GM19324 (cell line): ENCODE results near the gene DUSP22.
A peak's percentile ranks its signal among the peaks of the same experiment; 100 is the strongest.

Experiments used
- ATAC-seq: cut with Tn5 transposase; IDR thresholded peaks from one replicate; pipeline ENCODE4 v1.9.1; 2021; ENCODE audit warnings: mild to moderate bottlenecking, moderate library complexity; ENCODE audit not compliant: unreplicated experiment, low FRiP score

Gene DUSP22

DNA sequence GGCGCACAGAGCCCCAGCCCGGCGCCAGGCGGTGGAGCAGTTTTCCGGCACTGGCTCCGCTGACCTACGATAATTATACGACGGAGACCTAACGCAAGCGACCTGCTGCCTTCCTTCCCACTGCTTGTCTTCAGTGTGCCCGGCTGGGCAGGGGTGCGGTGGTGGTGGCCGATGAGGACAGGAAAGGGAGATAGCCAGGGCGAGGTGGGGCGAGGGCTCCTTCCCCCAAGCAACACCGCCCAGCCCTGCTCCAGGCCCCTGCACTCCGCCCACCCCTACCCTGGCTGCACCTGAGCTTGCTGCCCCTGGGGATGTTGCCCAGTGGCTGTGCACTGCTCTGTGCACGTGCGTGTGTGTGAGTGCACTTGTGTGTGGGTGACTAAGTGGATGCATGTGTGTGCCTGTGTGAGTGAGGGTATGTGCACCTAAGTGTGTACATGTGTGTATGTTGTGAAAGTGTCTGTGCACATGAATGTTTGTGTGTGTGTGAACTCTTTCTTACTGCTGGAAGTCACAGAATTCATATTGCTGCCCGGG lies 56.6 kb downstream of the DUSP22 start:
- no peak for ATAC-seq

DNA sequence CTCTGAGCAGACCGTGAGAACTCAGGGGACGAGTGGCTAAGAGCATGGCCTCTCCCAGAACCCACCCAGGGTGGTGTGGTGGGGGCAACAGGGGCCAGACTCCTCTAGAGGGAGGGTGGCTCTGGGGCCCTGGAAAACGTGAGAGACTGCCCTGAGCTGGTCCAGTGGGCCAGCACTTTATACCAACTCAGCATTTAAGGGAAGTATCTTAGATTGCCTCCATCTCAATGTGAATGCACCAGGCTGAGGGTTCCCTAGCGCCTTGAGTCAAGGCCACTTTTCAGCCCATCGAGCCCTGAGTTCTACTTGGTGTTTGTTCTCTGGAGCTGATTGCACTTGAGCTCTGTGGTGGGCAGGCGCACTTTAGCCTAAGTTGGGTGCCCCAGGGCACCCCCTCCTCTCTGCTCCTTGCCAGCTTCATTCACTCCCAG lies 57.2 kb downstream of the DUSP22 start:
- no peak for ATAC-seq

DNA sequence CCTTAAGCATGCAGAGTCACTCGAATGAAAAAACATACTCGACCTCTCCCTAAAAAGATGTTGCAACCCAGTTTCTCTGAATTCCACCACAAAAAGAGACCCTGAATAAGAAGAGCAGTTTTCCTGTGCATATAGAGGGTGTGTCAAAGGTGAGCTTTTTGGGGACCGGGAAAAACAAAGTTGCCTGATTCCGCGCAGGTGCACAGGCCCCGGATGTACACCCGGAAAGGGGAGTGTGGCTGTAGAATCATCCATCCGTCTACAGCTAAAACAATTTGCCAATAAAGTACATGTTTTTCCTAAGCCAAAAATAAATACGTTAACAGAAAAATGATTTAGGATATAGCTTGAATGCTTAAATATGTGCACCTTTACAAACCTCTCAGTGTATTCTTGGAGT lies 58.1 kb downstream of the DUSP22 start:
- ATAC-seq = no peak

DNA sequence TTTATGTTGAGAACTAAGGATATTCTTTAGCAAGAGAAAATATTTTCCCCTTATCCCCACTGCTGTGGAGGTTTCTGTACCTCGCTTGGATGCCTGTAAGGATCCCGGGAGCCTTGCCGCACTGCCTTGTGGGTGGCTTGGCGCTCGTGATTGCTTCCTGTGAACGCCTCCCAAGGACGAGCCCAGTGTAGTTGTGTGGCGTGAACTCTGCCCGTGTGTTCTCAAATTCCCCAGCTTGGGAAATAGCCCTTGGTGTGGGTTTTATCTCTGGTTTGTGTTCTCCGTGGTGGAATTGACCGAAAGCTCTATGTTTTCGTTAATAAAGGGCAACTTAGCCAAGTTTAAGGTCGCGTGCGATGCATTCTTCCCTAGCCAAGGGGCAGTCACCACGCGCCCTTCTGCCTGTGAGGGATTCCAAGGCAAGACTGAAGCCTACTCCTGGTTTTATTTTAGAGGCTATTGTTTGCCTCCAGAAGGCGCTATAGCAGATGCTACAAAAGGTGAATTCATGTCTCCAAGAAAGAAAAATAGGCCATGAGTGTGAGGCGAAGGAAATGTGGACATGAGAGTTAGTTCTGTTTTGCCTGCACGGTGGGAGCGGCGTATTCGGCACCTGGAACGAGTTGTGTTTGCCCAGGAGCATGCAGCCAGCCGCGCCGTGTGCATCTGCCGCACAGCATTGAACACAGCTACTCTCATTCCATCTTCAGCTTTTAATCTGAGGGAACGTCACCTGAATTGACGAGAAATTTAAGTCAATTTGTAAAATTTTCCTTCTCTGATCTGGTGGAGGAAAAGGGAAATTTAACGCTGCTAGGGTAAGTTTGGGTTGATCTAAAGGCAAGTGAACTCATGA lies 59.0 kb downstream of the DUSP22 start:
- ATAC-seq = no peak

DNA sequence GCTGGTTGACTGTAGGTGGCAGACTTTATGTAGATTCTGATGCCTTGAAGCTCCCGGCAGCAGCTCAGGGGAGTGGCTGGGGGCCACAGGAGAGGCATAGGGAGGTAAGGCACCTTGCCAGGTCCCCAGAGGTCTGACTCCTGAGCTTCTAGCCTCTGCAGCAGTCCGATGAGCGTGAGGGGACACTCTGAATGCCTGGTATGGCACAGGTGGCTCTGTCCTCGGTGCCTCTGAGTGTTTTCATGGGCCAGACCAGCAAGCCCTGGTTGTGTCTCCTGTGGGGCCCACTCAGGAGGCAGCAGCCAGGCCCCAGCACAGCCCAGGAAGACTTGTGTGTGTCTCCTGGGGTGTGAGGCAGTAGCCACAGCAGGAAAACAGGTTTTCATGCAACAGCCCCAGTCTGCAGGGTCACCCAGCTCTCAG lies 59.6 kb downstream of the DUSP22 start:
- ATAC-seq = no peak

DNA sequence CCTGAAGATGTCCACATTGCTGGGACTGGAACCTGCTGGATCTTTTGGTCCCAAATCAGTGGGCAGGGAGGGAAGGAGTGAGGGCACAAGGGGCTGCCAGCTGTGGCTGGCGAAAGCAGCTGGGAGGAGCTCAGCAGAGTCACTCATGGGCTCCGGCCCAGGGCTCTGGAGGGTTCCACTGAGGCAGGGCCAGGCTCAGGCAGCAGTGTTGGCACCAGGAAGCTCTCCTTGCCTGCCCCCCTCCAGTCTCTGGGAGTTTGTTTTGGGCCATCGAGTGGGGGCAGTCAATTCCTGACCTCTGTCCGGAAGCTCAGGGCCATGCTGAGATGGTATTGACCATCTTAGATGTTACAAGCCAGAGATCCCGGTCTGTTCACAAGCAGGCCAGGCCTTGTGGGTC lies 60.2 kb downstream of the DUSP22 start:
- no peak for ATAC-seq

DNA sequence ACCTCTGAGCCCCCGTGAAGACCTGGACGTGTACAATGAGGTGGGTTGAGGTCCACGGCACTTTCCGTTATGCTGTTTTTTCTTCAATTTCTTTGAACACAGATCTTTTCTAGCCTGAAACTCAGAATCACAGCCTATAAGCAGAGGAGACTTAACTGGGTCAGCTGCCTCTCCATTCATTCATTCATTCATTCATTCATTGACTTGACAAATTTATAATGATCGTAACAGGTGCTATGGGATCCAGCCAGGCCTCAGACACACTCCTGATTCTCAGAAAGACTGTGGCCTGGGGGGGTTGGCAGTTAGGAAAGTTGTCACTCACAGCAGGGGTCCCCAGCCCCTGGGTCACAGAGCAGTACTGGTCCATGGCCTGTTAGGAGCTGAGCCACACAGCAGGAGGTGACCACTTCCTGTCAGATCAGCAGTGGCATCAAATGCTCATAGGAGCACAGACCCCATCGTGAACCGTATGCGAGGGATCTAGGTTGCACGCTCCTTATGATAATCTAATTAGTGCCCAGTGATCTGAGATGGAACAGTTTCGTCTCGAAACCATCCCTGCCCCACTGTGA lies 60.7 kb downstream of the DUSP22 start:
- ATAC-seq = no peak

DNA sequence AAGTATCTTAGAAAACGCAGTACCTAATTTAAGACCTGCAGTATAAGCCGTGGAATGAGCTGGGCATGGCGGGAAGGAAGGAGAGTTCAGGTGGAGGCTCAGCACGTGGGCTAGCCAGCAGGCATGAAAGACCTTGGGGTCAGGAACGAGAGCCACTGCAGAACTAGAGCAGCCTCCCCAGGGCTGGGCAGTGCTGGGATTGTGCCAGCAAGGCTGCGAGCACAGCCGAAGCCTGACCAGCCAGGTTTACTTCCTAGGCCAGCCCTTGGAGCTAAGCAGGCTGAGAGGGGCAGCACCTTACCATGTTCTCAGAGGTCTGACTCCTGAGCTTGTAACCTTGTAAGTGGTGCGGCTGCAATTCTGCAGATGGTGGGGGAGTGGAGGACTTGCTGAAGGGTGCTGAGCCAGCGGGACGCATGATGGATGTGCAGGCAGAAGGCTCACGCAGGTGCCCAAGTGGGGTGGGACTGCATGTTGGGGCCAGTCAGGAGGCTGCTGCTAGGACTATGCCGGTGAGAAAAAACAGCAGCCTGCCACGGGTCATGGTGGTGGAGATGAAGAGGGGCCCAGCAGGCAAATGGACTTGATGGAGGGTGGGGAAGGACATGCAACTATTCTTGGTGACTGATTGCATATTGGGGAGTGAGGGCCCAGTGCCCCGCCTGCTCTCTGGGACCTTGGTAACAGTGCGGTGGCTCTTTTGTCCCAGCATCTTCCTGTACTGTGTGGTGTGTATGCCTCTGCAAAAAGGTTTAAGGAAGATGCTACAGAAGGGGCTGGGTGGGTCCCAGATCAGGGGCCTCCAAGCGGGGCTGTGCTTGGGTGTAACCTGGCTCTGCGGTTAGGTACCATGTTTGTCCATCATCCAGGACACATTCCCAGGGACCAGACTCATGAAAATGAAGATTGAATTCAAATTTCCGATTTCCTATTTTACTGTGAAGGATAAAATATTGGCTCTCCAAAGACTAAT lies 61.6 kb downstream of the DUSP22 start:
- ATAC-seq = no peak

DNA sequence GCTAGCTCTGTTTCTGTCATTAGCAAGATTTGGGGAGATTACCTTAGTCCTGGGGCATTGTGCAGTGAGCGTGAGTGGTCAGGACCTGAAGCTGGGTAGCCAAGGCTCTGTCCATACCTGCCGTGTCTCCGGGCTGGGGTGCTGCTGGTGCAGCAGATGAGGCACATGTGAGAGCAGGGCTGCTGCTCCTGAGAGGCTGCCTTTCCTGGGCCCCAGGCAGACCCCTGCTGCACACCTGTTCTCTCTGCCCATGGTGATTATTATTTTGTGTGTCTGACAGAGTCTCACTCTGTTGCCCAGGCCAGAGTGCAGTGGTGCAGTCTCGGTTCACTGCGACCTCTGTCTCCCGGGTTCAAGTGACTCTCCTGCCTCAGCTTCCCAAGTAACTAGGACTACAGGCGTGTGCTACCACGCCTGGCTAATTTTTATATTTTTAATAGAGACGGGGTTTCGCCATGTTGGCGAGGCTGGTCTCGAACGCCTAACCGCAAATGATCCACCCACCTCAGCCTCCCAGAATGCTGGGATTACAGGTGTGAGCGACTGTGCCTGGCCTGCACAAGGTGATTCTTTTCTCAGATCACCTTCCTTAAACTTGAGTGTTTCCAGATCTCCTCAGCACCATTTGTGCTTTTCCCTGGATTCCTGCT lies 62.5 kb downstream of the DUSP22 start:
- no peak for ATAC-seq

DNA sequence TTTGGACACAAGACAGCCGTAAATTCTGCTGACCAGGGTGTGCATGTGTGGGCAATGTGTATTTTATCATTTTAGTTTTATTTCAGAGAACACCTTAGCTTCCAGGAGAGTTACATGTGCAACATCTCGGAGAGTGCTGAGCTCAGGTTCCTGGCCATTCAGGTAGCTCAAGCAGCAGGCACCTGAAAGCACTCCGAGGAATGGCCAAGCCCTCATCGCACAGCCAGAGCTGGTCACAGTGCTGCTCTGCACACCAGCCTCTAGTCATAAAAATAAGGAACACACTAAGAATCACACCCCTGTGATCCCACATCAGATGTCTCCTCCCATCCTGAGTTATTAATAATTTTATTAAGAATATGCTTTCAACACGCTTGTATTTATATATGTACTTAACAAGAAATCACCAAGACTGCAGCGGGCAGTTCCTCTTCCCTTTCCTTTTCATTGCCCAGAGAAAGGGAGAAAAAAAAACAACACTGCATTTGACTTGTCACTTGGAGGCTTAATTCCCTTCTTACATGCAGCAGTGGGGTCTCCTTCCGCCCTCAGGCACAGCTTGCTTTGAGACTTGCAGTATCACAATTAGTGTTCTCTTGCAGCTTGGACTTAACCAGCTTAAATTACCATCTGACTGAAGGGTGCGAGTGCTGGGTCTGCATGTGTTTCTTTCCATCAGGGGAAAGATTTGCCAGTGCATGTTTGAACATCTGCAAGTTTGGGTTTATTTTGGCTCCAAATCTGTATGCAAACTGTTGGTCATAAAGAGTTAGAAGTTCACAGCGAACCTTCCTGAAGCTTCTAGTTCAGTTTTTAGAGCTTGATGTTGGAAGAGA lies 63.3 kb downstream of the DUSP22 start:
- no peak for ATAC-seq

DNA sequence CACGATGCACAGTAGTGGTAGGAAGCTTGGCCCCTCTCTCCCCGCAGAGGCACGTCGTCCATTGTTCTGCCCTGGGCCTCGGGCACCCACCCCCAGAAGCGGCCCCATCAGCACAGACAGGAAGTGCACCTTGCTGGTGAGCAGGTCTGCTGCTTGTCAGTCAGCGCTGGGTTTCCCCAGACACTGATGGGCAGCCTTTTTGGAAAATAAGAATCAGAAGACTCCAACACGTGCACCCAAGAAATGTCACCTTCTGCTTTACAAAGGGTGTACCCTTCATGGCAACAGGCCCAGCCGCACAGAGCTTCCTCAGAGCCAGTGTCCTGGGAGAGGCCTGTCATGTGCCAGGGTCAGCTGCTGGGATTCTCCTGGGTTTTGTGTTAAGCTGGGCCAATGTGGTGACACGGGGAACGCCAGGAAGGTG lies 64.6 kb downstream of the DUSP22 start:
- ATAC-seq = peak; percentile 46

DNA sequence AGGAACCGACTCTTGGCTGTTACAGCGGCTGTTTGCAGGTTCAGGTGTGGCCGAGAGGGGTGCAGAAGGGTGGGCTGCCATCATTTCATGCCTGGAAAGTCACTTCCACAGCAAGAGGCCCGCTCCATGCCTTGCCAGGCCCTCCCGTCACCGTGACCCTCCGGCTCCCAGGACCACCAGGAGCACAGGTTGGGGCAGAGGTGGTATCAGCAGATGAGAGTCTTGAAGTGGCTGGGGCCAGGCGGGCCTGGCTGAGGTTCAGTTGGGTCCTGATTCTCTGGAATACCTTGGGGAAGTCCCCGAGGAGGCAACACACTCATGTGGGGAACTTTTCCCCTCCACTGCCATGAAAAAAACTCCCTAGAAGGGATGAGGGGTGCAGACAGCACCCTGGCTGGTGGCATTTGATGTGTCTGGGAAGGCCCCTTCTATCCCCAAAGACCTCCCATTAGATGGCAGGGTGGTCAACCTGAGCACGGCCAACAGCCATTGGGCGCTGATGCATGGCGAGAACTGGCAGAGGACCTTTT lies 65.0 kb downstream of the DUSP22 start:
- ATAC-seq = no peak

DNA sequence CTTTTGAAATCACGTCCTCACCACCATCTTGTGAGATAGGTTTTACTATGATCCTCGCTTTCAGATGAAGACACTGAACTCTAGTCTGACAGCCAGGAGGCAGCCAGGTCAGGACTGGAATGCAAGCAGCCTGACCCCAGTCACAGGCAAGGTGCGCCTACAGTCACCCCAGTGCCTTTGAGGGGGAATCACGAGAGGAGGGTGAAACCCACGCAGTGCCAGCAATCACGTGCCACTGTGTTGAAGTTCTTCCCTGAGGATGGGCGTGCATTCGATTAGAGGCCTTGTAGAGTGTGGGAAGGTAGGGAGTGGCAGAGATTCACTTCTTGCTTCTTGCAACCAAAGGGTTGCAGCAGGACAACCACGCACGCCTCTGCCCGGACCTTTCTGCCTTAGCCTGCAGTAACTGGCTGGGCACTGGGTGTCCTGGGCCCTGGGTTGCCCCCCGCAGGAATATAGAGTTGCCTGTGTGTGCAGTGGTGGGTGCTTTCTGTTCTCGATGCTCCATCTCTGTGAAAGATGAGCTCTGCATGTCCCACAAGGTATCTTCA lies 65.6 kb downstream of the DUSP22 start:
- ATAC-seq = no peak

DNA sequence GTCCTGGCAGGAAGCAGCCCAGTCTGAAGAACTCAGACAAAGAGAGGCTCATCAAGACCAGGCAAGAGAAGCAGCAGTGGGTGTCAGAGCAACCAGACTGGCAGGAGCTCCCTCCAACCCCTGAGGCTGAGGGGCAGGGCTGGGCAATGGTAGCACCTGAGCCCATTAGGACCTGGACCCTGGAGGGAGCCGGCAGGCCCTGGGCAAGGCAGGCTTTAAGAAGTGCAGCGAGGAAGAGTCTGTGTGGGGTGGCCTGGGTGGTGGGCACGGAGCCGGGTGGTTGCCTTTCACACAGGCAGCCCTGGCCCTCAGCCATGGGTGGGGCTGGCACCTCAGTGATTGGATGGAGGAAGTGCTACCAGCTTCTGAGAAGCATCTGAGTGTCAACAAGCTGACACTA lies 66.1 kb downstream of the DUSP22 start:
- no peak for ATAC-seq

DNA sequence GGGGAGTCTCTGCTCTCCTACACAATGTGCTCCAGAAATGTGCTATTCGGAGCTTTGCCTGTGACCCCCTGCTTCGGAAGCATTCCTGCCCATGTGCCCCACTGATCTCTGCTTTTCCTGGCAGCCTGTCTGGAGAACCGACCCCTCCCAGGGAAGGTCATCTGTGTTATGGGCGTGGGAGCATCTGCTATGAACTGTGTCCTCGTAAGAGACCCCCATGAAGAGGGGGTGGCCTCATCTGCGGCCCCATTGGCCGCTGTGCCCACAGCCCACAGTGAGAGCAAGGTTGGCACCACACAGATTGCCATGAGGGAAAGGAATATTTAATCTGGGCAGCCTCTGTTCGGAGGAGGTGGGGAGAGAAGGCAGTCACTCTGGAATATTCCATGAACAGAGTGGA lies 66.6 kb downstream of the DUSP22 start:
- no peak for ATAC-seq

DNA sequence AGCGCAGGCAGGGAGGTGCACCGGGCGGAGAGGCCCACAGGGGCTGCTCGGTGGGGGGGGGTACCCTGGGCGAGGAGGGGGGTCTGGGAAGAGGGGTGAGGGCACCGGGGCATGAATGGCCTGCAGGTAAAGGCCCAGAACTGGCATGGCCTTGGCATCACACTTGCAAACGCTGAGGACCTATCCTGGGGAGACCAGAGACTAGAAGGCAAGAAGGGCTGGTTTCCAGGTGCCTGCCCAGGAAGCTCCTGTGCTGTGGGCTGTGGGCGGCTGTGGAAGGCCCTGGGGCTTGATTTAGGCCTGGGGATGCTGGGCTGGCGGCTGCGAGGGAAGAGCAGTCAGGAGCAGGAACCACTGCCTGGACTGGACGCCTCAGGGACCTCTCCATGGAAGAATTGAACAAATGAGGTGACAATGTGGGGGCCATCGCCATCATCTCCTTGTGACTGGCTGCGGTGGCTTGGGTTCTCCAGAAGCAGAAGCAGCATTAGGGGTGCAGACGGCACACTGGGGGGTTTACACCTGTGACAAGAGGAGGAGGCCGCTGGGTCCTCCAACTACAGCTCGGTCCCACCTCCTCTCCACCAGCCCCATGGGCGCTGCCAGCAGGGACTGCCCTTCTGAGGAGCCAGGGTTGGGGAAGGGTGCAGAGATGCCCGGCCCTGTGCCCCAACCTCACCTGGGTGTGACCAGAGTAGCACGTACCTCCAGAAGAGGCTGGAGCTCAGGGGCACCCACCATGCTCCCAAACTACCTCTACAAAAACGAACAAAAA lies 67.2 kb downstream of the DUSP22 start:
- no peak for ATAC-seq

DNA sequence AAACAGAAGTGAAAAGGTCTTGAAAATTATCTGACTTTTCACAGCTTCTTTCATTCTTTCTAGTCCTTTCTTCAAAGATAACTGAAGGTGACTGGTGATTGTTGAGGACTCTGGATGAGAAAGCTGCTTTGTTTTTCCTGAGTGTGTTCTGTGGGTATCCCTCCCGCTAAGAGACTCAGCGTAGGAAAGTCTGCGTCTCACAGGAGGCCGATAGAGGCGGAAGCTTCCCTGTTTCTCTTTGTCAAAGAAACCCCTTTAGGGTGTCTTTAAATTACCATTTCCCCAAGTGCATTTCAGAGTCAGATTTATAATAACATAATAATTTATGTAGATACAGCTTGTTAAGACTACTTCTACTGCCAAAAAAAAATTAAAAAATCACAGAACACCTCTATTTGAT lies 68.1 kb downstream of the DUSP22 start:
- ATAC-seq = no peak

DNA sequence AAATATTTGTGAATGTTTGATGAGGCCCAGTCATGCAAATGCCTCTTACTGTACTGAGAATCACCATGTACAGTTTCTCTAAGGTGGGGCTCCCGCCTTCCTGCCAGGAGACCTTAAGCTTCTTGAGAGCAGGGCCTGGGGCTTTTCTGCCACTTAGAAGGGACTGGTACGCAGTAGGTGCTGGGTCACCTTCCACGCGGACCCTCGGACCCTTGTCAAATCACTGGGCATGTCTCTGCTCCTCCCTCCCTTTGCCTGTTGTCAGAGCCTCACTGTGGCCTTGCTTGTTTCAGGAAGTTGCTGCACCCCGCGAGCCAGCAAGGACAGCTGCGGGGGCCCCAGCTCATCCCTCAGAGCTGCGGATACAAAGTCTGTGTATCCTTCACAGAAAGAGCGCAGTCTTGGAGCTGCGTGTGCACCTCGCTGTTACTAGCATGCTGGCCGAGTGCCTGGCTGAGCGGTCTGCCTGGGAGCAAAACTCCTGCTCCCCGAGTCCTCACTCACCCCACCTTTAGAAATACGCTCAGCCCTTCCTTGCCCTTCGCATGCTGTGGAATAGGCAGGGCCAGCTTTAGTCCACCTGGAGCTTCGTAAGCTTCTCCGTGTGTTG lies 68.6 kb downstream of the DUSP22 start:
- ATAC-seq = no peak
